ENCODE data around the gene ASB15.

ASB15 gene

GRCh38 chr7:123661765-123662164 lies 60.1 kb downstream of the ASB15 start:
- TF ChIP-seq CTCF (IDR thresholded peaks at IDR 0.05; ENCODE audit: borderline replicate concordance, extremely low read depth, low read length, poor library complexity, severe bottlenecking) (no peak), EZH2 (IDR thresholded peaks at IDR 0.05; ENCODE audit: borderline replicate concordance, low read depth, low read length, severe bottlenecking) (no peak)
- Histone ChIP-seq H3K4me2 (ENCODE audit: insufficient read depth, low read length) (no peak overlapping the region), H3K79me2 (ENCODE audit: insufficient read depth, low read length) (no peaks in the 10 kb centered on the region), H4K20me1 (ENCODE audit: insufficient read depth, low read length) (no peaks in the 10 kb centered on the region), H3K4me3 (ENCODE audit: low read depth in 1 of 2, low read length in 2 of 2) (no peak overlapping the region), H3K27ac (ENCODE audit: low read length) (no peak overlapping the region), H3K36me3 (ENCODE audit: insufficient read depth, low read length) (no peaks in the 10 kb centered on the region), H3K9me3 (ENCODE audit: insufficient read depth, low read length, severe bottlenecking) (no peaks in the 10 kb centered on the region), H3K4me1 (ENCODE audit: insufficient read depth, low read length) (no peaks in the 10 kb centered on the region), H2AFZ (ENCODE audit: low read depth, low read length) (no peak overlapping the region), H3K27me3 (ENCODE audit: insufficient read depth, low read length, poor library complexity) (peaks cover 3% of the 10 kb centered on the region), H3K9ac (ENCODE audit: low read depth, low read length) (no peak overlapping the region)
- no peak for DNase-seq
- no peak for ATAC-seq (ENCODE audit: insufficient read depth, low read depth)

- no peaks in the 10 kb centered on the region for H3K36me3 ChIP-seq (ENCODE audit: insufficient read depth, low read length)
- no peak overlapping the region for H2AFZ ChIP-seq (ENCODE audit: low read depth, low read length)
- H4K20me1 ChIP-seq (ENCODE audit: insufficient read depth, low read length), result no peaks in the 10 kb centered on the region
- no peak for ATAC-seq (ENCODE audit: insufficient read depth, low read depth)
- H3K27me3 ChIP-seq (ENCODE audit: insufficient read depth, low read length, poor library complexity), result peaks cover 3% of the 10 kb centered on the region
- no peaks in the 10 kb centered on the region for H3K4me1 ChIP-seq (ENCODE audit: insufficient read depth, low read length)
- no peaks in the 10 kb centered on the region for H3K79me2 ChIP-seq (ENCODE audit: insufficient read depth, low read length)
- H3K27ac ChIP-seq (ENCODE audit: low read length), result no peak overlapping the region
- no peak overlapping the region for H3K4me3 ChIP-seq (ENCODE audit: low read depth in 1 of 2, low read length in 2 of 2)
- H3K4me2 ChIP-seq (ENCODE audit: insufficient read depth, low read length), result no peak overlapping the region
- no peaks in the 10 kb centered on the region for H3K9me3 ChIP-seq (ENCODE audit: insufficient read depth, low read length, severe bottlenecking)
- no peak for TF ChIP-seq CTCF (IDR thresholded peaks at IDR 0.05; ENCODE audit: borderline replicate concordance, extremely low read depth, low read length, poor library complexity, severe bottlenecking)
- no peak for TF ChIP-seq EZH2 (IDR thresholded peaks at IDR 0.05; ENCODE audit: borderline replicate concordance, low read depth, low read length, severe bottlenecking)
- DNase-seq, result no peak
- H3K9ac ChIP-seq (ENCODE audit: low read depth, low read length), result no peak overlapping the region
These were observed 60.7 kb downstream of the ASB15 start for GRCh38 chr7:123662293-123662692.

GRCh38 chr7:123662755-123663154 lies 61.1 kb downstream of the ASB15 start:
- ATAC-seq (ENCODE audit: insufficient read depth, low read depth) (no peak), DNase-seq (no peak)
- no peak for TF ChIP-seq EZH2 (IDR thresholded peaks at IDR 0.05; ENCODE audit: borderline replicate concordance, low read depth, low read length, severe bottlenecking)
- no peak for TF ChIP-seq CTCF (IDR thresholded peaks at IDR 0.05; ENCODE audit: borderline replicate concordance, extremely low read depth, low read length, poor library complexity, severe bottlenecking)
- Histone ChIP-seq H3K9ac (ENCODE audit: low read depth, low read length) (no peak overlapping the region), H3K36me3 (ENCODE audit: insufficient read depth, low read length) (no peaks in the 10 kb centered on the region), H3K4me2 (ENCODE audit: insufficient read depth, low read length) (no peak overlapping the region), H4K20me1 (ENCODE audit: insufficient read depth, low read length) (no peaks in the 10 kb centered on the region), H3K9me3 (ENCODE audit: insufficient read depth, low read length, severe bottlenecking) (no peaks in the 10 kb centered on the region), H3K4me3 (ENCODE audit: low read depth in 1 of 2, low read length in 2 of 2) (no peak overlapping the region), H3K27me3 (ENCODE audit: insufficient read depth, low read length, poor library complexity) (peaks cover 3% of the 10 kb centered on the region), H3K4me1 (ENCODE audit: insufficient read depth, low read length) (no peaks in the 10 kb centered on the region), H3K27ac (ENCODE audit: low read length) (no peak overlapping the region), H2AFZ (ENCODE audit: low read depth, low read length) (no peak overlapping the region), H3K79me2 (ENCODE audit: insufficient read depth, low read length) (no peaks in the 10 kb centered on the region)

GRCh38 chr7:123663200-123663599 lies 61.6 kb downstream of the ASB15 start:
- ATAC-seq (ENCODE audit: insufficient read depth, low read depth), result no peak

More at GRCh38 chr7:123663200-123663599, 61.6 kb downstream of the ASB15 start:
- no peak for DNase-seq
- Histone ChIP-seq H3K4me2 (ENCODE audit: insufficient read depth, low read length) (no peak overlapping the region), H3K27me3 (ENCODE audit: insufficient read depth, low read length, poor library complexity) (peaks cover under 1% of the 10 kb centered on the region), H3K79me2 (ENCODE audit: insufficient read depth, low read length) (no peaks in the 10 kb centered on the region), H3K4me1 (ENCODE audit: insufficient read depth, low read length) (no peaks in the 10 kb centered on the region), H4K20me1 (ENCODE audit: insufficient read depth, low read length) (no peaks in the 10 kb centered on the region), H3K27ac (ENCODE audit: low read length) (no peak overlapping the region), H3K4me3 (ENCODE audit: low read depth in 1 of 2, low read length in 2 of 2) (no peak overlapping the region), H3K9me3 (ENCODE audit: insufficient read depth, low read length, severe bottlenecking) (no peaks in the 10 kb centered on the region), H2AFZ (ENCODE audit: low read depth, low read length) (no peak overlapping the region), H3K9ac (ENCODE audit: low read depth, low read length) (no peak overlapping the region), H3K36me3 (ENCODE audit: insufficient read depth, low read length) (no peaks in the 10 kb centered on the region)
- no peak for TF ChIP-seq CTCF (IDR thresholded peaks at IDR 0.05; ENCODE audit: borderline replicate concordance, extremely low read depth, low read length, poor library complexity, severe bottlenecking)
